HEK293 (cell line): ENCODE results near the gene LDB2.

Experiments used
- CTCF ChIP-seq: fragments of 450-650 bp; formaldehyde crosslinking; IDR thresholded peaks from 2 replicates; pipeline ENCODE4 v1.5.1; 2016; ENCODE audit warnings: missing biosample characterization, missing genetic modification characterization
- ZBTB49 ChIP-seq: fragments of 450-650 bp; formaldehyde crosslinking; IDR thresholded peaks from 2 replicates; pipeline ENCODE4 v1.5.1; 2016; ENCODE audit warnings: missing biosample characterization, missing genetic modification characterization, low read depth
- ZNF513 ChIP-seq: fragments of 450-650 bp; IDR thresholded peaks from 2 replicates; pipeline ENCODE4 v1.5.1; 2018; ENCODE audit warnings: missing biosample characterization, missing genetic modification characterization
- ZNF837 ChIP-seq: fragments of 450-650 bp; formaldehyde crosslinking; IDR thresholded peaks from 2 replicates; pipeline ENCODE4 v1.5.1; 2016; ENCODE audit warnings: missing biosample characterization, missing genetic modification characterization

- TF ChIP-seq ZNF837 (tag by site-specific recombination): no peak
- no peak for TF ChIP-seq CTCF (tag by site-specific recombination)
- TF ChIP-seq ZBTB49 (tag by site-specific recombination): no peak
- no peak for TF ChIP-seq ZNF513
Observed at GRCh38 chr4:16824278-16824806, 74.1 kb downstream of the LDB2 start.
